CD4-positive, alpha-beta T cell (primary cell): ENCODE data around the gene MFN1. TPM values are rescaled to one million over a fixed set of nuclear protein-coding genes. Genes with fewer than 3 reads are reported as not detected.
A peak's percentile ranks its signal among the peaks of the same experiment; 100 is the strongest.

Experiments
- ATAC-seq: fragments of 200-7000 bp; cut with Tn5 transposase; one replicate; pipeline ENCODE4 v1.10.0; 2022; ENCODE audit warnings: mild to moderate bottlenecking; ENCODE audit not compliant: poor library complexity
- CTCF ChIA-PET: fragments of 350-600 bp; sonication (Branson Sonifier 250); formaldehyde crosslinking; loops from one replicate; lab custom pipeline; 2021; ENCODE audit warnings: antibody characterized with exemption, inconsistent platforms; lab: Charles Lee
- POLR2A ChIA-PET: fragments of 350-600 bp; sonication (Branson Sonifier 250); formaldehyde crosslinking; loops from one replicate; lab custom pipeline; 2021; ENCODE audit warnings: antibody characterized with exemption, inconsistent platforms; lab: Charles Lee
- DNase-seq, 14 experiments: peaks; one replicate each; pipeline ENCODE4 v3.0.0-alpha.2; 2013 to 2020; ENCODE audit warnings: mixed read lengths in 2 of 14
- H3K27ac ChIP-seq, 2 donors: one replicate each; pipeline versions ENCODE4 v1.5.1 to v1.7.0; 2013; ENCODE audit warnings: low read length in 2 of 2, low read depth in 1 of 2, mild to moderate bottlenecking in 1 of 2
- H3K27me3 ChIP-seq, 2 experiments: 1 replicate in 1 of 2; 2 replicates in 1 of 2; pipeline versions ENCODE4 v1.6.1 to v1.7.0; 2013; ENCODE audit warnings: low read length in 2 of 2, control low read depth in 1 of 2, mild to moderate bottlenecking in 1 of 2, moderate library complexity in 1 of 2; ENCODE audit not compliant: insufficient read depth in 2 of 2, control insufficient read depth in 1 of 2
- H3K36me3 ChIP-seq: one replicate; pipeline ENCODE4 v1.6.1; 2013; ENCODE audit warnings: low read length, control low read depth; ENCODE audit not compliant: insufficient read depth
- H3K4me1 ChIP-seq: one replicate; pipeline ENCODE4 v1.6.1; 2013; ENCODE audit warnings: low read length, control low read depth; ENCODE audit not compliant: insufficient read depth
- H3K4me3 ChIP-seq: one replicate; pipeline ENCODE4 v1.5.1; 2013; ENCODE audit warnings: mild to moderate bottlenecking, low read length, moderate library complexity
- H3K9me3 ChIP-seq, 2 experiments: 1 replicate in 1 of 2; 2 replicates in 1 of 2; pipeline versions ENCODE4 v1.6.1 to v1.7.0; 2013; ENCODE audit warnings: low read length in 2 of 2, mild to moderate bottlenecking in 2 of 2, control low read depth in 1 of 2, moderate library complexity in 1 of 2; ENCODE audit not compliant: control insufficient read depth in 1 of 2, insufficient read depth in 1 of 2
- H3K27ac Mint-ChIP-seq: one replicate; pipeline ENCODE4 v1.8.0; 2020; ENCODE audit warnings: mixed read lengths
- H3K27me3 Mint-ChIP-seq: one replicate; pipeline ENCODE4 v1.8.0; 2021; ENCODE audit warnings: mixed read lengths
- H3K36me3 Mint-ChIP-seq: one replicate; pipeline ENCODE4 v1.8.0; 2021; ENCODE audit warnings: low read depth, mixed read lengths
- H3K4me1 Mint-ChIP-seq: one replicate; pipeline ENCODE4 v1.8.0; 2021; ENCODE audit warnings: low read depth, mixed read lengths
- H3K4me3 Mint-ChIP-seq: one replicate; pipeline ENCODE4 v1.8.0; 2020; ENCODE audit warnings: mild to moderate bottlenecking, mixed read lengths
- H3K9me3 Mint-ChIP-seq: one replicate; pipeline ENCODE4 v1.8.0; 2020; ENCODE audit warnings: mixed read lengths
- intact Hi-C, 2 experiments: fragments of 100-400 bp; cut with DNase I in 1 of 2; cut with micrococcal nuclease in 1 of 2; formaldehyde crosslinking; loops; one replicate each; pipeline versions ENCODE4 v1.15.1 to v1.9.0; 2023 to 2025; cut with DNase I, micrococcal nuclease
- total RNA-seq, 174 experiments: library from RNA in 2 of 174; stranded (reverse) in 2 of 174; gene quantifications; one replicate each; pipeline ENCODE4 v1.2.3 and lab custom pipeline; 2021 to 2026
- TF ChIP-seq, protein P1 (sequence below): fragments of 200-600 bp; IDR thresholded peaks from one replicate; pipeline ENCODE4 v1.8.0; 2022; ENCODE audit warnings: antibody characterized with exemption, mild to moderate bottlenecking

The MFN1 gene
- total RNA-seq, 2 experiments from 2014 or later = 20.7 to 26.1 TPM

DNA sequence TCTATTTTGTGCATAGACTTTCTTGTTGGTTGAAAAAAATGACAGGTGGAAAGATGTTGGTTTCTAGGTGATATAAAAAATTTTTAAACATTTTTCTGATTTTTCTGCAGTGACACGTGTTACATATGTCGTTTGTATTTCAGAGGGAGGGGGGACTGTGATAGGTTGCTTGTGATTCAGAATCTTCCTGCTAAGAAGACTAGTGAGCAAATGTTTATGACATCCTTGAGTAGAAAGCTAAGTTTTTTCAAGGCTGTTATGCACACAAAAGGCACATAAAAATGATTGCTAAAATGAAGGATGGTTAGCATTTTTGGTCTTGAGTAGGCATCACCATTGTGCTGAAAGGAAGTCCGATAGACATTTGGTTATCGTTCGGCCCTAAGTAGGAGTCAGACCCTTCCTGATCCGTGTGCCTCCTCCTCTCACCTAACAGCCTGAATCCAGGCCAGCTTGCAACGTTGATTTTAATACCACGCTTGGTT, 23.2 kb upstream of the MFN1 start:
- H3K9me3 Mint-ChIP-seq = no peaks in the 10 kb centered on the region
- Histone ChIP-seq H3K4me1 (peaks cover 25% of the 10 kb centered on the region), H3K36me3 (peaks cover 19% of the 10 kb centered on the region), H3K27me3 (no peaks in the 10 kb centered on the region), H3K9me3 (no peaks in the 10 kb centered on the region), H3K27ac (peak overlapping the region; percentile 76 to 97), H3K4me3 (peak overlapping the region; percentile 72)
- ATAC-seq = peak; percentile 31
- peak overlapping the region; percentile 98 for H3K27ac Mint-ChIP-seq
- peaks cover 50% of the 10 kb centered on the region for H3K36me3 Mint-ChIP-seq
- peak in 3 of 14 experiments; percentile 51 to 59 (median 53) for DNase-seq
- intact Hi-C loops = loop anchor here (5.0 to 10.0 kb wide), 2 partner anchors 238 to 1590 kb away; partner anchors contain the start of genes ACTL6A (in 2 of the 2) and FXR1 (in 1 of the 2)
- ChIA-PET POLR2A (interaction anchor here (0.6 to 4.4 kb wide), 12 partner anchors 10 to 617 kb away, joined by 3 to 51 read pairs (median 5); partner anchors contain the start of genes MFN1, MRPL47, NDUFB5 and PIK3CA), CTCF (interaction anchor here (1.3 to 1.6 kb wide), 3 partner anchors 9 to 326 kb away, joined by 3 to 4 read pairs (median 3); no protein-coding TSS in a partner anchor)
- TF ChIP-seq, protein P1, sequence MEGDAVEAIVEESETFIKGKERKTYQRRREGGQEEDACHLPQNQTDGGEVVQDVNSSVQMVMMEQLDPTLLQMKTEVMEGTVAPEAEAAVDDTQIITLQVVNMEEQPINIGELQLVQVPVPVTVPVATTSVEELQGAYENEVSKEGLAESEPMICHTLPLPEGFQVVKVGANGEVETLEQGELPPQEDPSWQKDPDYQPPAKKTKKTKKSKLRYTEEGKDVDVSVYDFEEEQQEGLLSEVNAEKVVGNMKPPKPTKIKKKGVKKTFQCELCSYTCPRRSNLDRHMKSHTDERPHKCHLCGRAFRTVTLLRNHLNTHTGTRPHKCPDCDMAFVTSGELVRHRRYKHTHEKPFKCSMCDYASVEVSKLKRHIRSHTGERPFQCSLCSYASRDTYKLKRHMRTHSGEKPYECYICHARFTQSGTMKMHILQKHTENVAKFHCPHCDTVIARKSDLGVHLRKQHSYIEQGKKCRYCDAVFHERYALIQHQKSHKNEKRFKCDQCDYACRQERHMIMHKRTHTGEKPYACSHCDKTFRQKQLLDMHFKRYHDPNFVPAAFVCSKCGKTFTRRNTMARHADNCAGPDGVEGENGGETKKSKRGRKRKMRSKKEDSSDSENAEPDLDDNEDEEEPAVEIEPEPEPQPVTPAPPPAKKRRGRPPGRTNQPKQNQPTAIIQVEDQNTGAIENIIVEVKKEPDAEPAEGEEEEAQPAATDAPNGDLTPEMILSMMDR = no peak
- H3K4me3 Mint-ChIP-seq = peak overlapping the region; percentile 92
- no peaks in the 10 kb centered on the region for H3K27me3 Mint-ChIP-seq
- H3K4me1 Mint-ChIP-seq = peaks cover 37% of the 10 kb centered on the region

DNA sequence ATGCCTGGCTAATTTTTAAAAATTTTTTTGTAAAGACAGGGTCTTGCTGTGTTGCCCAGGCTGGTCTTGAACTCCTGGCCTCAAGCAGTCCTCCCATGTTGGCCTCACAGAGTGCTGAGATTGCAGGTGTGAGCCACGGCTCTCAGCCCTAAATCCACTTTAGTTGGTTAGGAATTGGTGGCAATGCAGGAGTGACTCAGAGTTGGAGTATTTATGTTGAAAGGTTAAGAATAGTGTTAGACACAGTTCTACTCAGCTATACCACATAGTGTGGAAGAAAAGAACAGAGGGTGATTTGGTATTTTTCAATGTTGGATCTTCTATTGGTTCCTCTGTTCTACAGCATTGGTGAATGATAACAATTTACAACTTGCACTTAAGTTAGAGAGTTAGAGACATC, 17.1 kb upstream of the MFN1 start:
- ATAC-seq (no peak), DNase-seq (no peak)
- Histone ChIP-seq H3K9me3 (no peaks in the 10 kb centered on the region), H3K27me3 (no peaks in the 10 kb centered on the region), H3K4me1 (peaks cover 8% of the 10 kb centered on the region), H3K36me3 (peaks cover 72% of the 10 kb centered on the region), H3K4me3 (no peak overlapping the region), H3K27ac (no peak overlapping the region)
- peaks cover 81% of the 10 kb centered on the region for H3K36me3 Mint-ChIP-seq
- no peaks in the 10 kb centered on the region for H3K9me3 Mint-ChIP-seq
- intact Hi-C loops = no loop called here
- H3K4me3 Mint-ChIP-seq = no peak overlapping the region
- no peaks in the 10 kb centered on the region for H3K27me3 Mint-ChIP-seq
- POLR2A ChIA-PET = no interaction called here
- TF ChIP-seq, protein P1 = no peak
- CTCF ChIA-PET = interaction anchor here (0.7 kb wide), 1 partner anchor 1564 kb away, joined by 3 read pairs; no protein-coding TSS in a partner anchor
- H3K27ac Mint-ChIP-seq = no peak overlapping the region
- peaks cover under 1% of the 10 kb centered on the region for H3K4me1 Mint-ChIP-seq

DNA sequence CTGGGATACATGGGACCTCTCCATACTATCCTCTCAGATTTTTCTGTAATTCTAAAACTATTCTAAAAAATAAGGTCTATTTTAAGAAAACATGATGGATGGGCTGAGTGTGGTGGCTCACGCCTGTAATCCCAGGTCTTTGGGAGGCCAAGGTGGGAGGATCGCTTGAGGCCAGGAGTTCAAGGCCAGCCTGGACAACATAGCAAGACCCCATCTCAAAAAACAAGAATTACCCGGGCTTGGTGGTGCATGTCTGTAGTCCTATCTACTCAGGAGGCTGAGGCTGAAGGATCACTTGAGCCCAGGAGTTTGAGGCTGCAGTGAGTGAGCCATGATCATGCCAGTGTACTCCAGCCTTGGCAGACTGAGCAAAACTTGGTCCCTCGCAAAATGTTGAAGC, 15.3 kb upstream of the MFN1 start:
- H3K27me3 ChIP-seq = no peaks in the 10 kb centered on the region
- POLR2A ChIA-PET = no interaction called here
- Mint-ChIP-seq H3K27me3 (no peaks in the 10 kb centered on the region), H3K9me3 (no peaks in the 10 kb centered on the region), H3K4me3 (no peak overlapping the region), H3K4me1 (no peaks in the 10 kb centered on the region), H3K36me3 (peaks cover 90% of the 10 kb centered on the region), H3K27ac (no peak overlapping the region)
- CTCF ChIA-PET = no interaction called here
- intact Hi-C loops = no loop called here
- DNase-seq (no peak), ATAC-seq (no peak)
- no peak overlapping the region for H3K4me3 ChIP-seq
- H3K36me3 ChIP-seq = peaks cover 84% of the 10 kb centered on the region
- H3K4me1 ChIP-seq = no peaks in the 10 kb centered on the region
- no peak overlapping the region for H3K27ac ChIP-seq
- H3K9me3 ChIP-seq = no peaks in the 10 kb centered on the region
- TF ChIP-seq, protein P1 = no peak
